IPS-15b (cell line): ENCODE measurements around the gene KCTD12.

Source experiments
- H3K27me3 ChIP-seq: one replicate; pipeline ENCODE4 v1.6.1; 2013; ENCODE audit warnings: low read length; ENCODE audit not compliant: control insufficient read depth, insufficient read depth
- H3K36me3 ChIP-seq: one replicate; pipeline ENCODE4 v1.6.1; 2013; ENCODE audit warnings: low read length; ENCODE audit not compliant: control insufficient read depth, insufficient read depth
- H3K4me1 ChIP-seq: one replicate; pipeline ENCODE4 v1.6.1; 2013; ENCODE audit warnings: mild to moderate bottlenecking, low read length; ENCODE audit not compliant: control insufficient read depth, insufficient read depth
- H3K4me3 ChIP-seq: one replicate; pipeline ENCODE4 v1.5.1; 2013; ENCODE audit warnings: low read depth, low read length
- H3K9ac ChIP-seq: one replicate; pipeline ENCODE4 v1.6.1; 2013; ENCODE audit warnings: low read depth, mild to moderate bottlenecking, low read length
- H3K9me3 ChIP-seq: one replicate; pipeline ENCODE4 v1.6.1; 2013; ENCODE audit warnings: mild to moderate bottlenecking, low read length; ENCODE audit not compliant: control insufficient read depth, insufficient read depth

Gene KCTD12

GRCh38 chr13:76885203-76886004 lies 801 bp downstream of the KCTD12 start:
- Histone ChIP-seq H3K9ac (peak overlapping the region; percentile 24), H3K4me1 (peaks cover 3% of the 10 kb centered on the region), H3K4me3 (peak overlapping the region; percentile 68), H3K9me3 (no peaks in the 10 kb centered on the region), H3K27me3 (peaks cover 57% of the 10 kb centered on the region), H3K36me3 (no peaks in the 10 kb centered on the region)

GRCh38 chr13:76884907-76885202 lies 1.4 kb downstream of the KCTD12 start:
- Histone ChIP-seq H3K9me3 (no peaks in the 10 kb centered on the region), H3K27me3 (peaks cover 53% of the 10 kb centered on the region), H3K9ac (peak overlapping the region; percentile 24), H3K36me3 (no peaks in the 10 kb centered on the region), H3K4me1 (peaks cover 3% of the 10 kb centered on the region), H3K4me3 (peak overlapping the region; percentile 68)

- Histone ChIP-seq H3K4me3 (peak overlapping the region; percentile 68), H3K36me3 (no peaks in the 10 kb centered on the region), H3K9me3 (no peaks in the 10 kb centered on the region), H3K4me1 (peaks cover 3% of the 10 kb centered on the region), H3K27me3 (peaks cover 47% of the 10 kb centered on the region), H3K9ac (no peak overlapping the region)
Observed at GRCh38 chr13:76884186-76884906, 1.9 kb downstream of the KCTD12 start.

GRCh38 chr13:76883236-76883635 lies 3.0 kb downstream of the KCTD12 start:
- Histone ChIP-seq H3K27me3 (peaks cover 36% of the 10 kb centered on the region), H3K36me3 (no peaks in the 10 kb centered on the region), H3K9me3 (no peaks in the 10 kb centered on the region), H3K4me3 (no peak overlapping the region), H3K9ac (no peak overlapping the region), H3K4me1 (peaks cover 3% of the 10 kb centered on the region)

- Histone ChIP-seq H3K4me1 (peaks cover 3% of the 10 kb centered on the region), H3K9ac (no peak overlapping the region), H3K36me3 (no peaks in the 10 kb centered on the region), H3K4me3 (no peak overlapping the region), H3K9me3 (no peaks in the 10 kb centered on the region), H3K27me3 (peaks cover 28% of the 10 kb centered on the region)
Observed at GRCh38 chr13:76882431-76882830, 3.8 kb downstream of the KCTD12 start.

- H3K4me1 ChIP-seq = peaks cover 3% of the 10 kb centered on the region
- no peak overlapping the region for H3K4me3 ChIP-seq
- no peaks in the 10 kb centered on the region for H3K36me3 ChIP-seq
- no peaks in the 10 kb centered on the region for H3K9me3 ChIP-seq
- H3K27me3 ChIP-seq = peaks cover 11% of the 10 kb centered on the region
- H3K9ac ChIP-seq = no peak overlapping the region
Observed at GRCh38 chr13:76879883-76880270, 6.3 kb downstream of the KCTD12 start.

- Histone ChIP-seq H3K36me3 (no peaks in the 10 kb centered on the region), H3K4me1 (no peaks in the 10 kb centered on the region), H3K4me3 (no peak overlapping the region), H3K9me3 (no peaks in the 10 kb centered on the region), H3K27me3 (peaks cover 6% of the 10 kb centered on the region), H3K9ac (no peak overlapping the region)
Observed at GRCh38 chr13:76879203-76879882, 6.9 kb downstream of the KCTD12 start.

- Histone ChIP-seq H3K4me1 (no peaks in the 10 kb centered on the region), H3K9ac (no peak overlapping the region), H3K36me3 (no peaks in the 10 kb centered on the region), H3K27me3 (no peaks in the 10 kb centered on the region), H3K9me3 (no peaks in the 10 kb centered on the region), H3K4me3 (no peak overlapping the region)
Observed at GRCh38 chr13:76878043-76878442, 8.2 kb downstream of the KCTD12 start.

- no peak overlapping the region for H3K4me3 ChIP-seq
- H3K9ac ChIP-seq = no peak overlapping the region
- H3K36me3 ChIP-seq = no peaks in the 10 kb centered on the region
- no peaks in the 10 kb centered on the region for H3K27me3 ChIP-seq
- no peaks in the 10 kb centered on the region for H3K9me3 ChIP-seq
- no peaks in the 10 kb centered on the region for H3K4me1 ChIP-seq
Observed at GRCh38 chr13:76875271-76875815, 10.9 kb downstream of the KCTD12 start.

- Histone ChIP-seq H3K36me3 (no peaks in the 10 kb centered on the region), H3K4me1 (no peaks in the 10 kb centered on the region), H3K9ac (no peak overlapping the region), H3K27me3 (no peaks in the 10 kb centered on the region), H3K4me3 (no peak overlapping the region), H3K9me3 (no peaks in the 10 kb centered on the region)
Observed at GRCh38 chr13:76874479-76874878, 11.7 kb downstream of the KCTD12 start.

- Histone ChIP-seq H3K36me3 (no peaks in the 10 kb centered on the region), H3K27me3 (no peaks in the 10 kb centered on the region), H3K9me3 (no peaks in the 10 kb centered on the region), H3K9ac (no peak overlapping the region), H3K4me3 (no peak overlapping the region), H3K4me1 (no peaks in the 10 kb centered on the region)
Observed at GRCh38 chr13:76873445-76873844, 12.8 kb downstream of the KCTD12 start.
